ACC112 (cell line): ENCODE data around the gene C2CD3.

Source experiments
- H2AFZ ChIP-seq: fragments of 200-600 bp; sonication (generic); one replicate; pipeline ENCODE4 v1.6.0; 2017; ENCODE audit warnings: antibody characterized with exemption, low read length; ENCODE audit not compliant: unreplicated experiment
- H3K27ac ChIP-seq: fragments of 200-600 bp; sonication (generic); 2 replicates; pipeline ENCODE4 v1.5.1; 2014; ENCODE audit warnings: low read depth, mild to moderate bottlenecking, antibody characterized with exemption, low read length, moderate library complexity
- H3K27me3 ChIP-seq: fragments of 200-600 bp; sonication (generic); 2 replicates; pipeline ENCODE4 v1.6.1; 2014; ENCODE audit warnings: mild to moderate bottlenecking, antibody characterized with exemption, low read length, moderate library complexity, mixed read lengths; ENCODE audit not compliant: insufficient read depth
- H3K36me3 ChIP-seq: fragments of 200-600 bp; sonication (generic); 2 replicates; pipeline ENCODE4 v1.6.1; 2016; ENCODE audit warnings: mild to moderate bottlenecking, antibody characterized with exemption, low read length, moderate library complexity, mixed read lengths; ENCODE audit not compliant: insufficient read depth
- H3K4me1 ChIP-seq: fragments of 200-600 bp; sonication (generic); one replicate; pipeline ENCODE4 v1.6.1; 2016; ENCODE audit warnings: low read length, mixed read lengths; ENCODE audit not compliant: insufficient read depth, unreplicated experiment, control insufficient read depth
- H3K4me3 ChIP-seq: fragments of 200-600 bp; sonication (generic); 2 replicates; pipeline ENCODE4 v1.5.1; 2014; ENCODE audit warnings: mild to moderate bottlenecking, low read depth, low read length
- H3K79me2 ChIP-seq: fragments of 200-600 bp; sonication (generic); one replicate; pipeline ENCODE4 v1.6.0; 2016; ENCODE audit warnings: low read length; ENCODE audit not compliant: control insufficient read depth, unreplicated experiment, insufficient read depth

Gene C2CD3

GRCh38 chr11:74011360-74012073, 159.3 kb downstream of the C2CD3 start:
- no peak overlapping the region for H3K4me3 ChIP-seq
- H3K27me3 ChIP-seq = no peaks in the 10 kb centered on the region
- H3K4me1 ChIP-seq = peaks cover 8% of the 10 kb centered on the region
- H3K79me2 ChIP-seq = no peaks in the 10 kb centered on the region
- peak overlapping the region; percentile 64 for H3K27ac ChIP-seq
- no peaks in the 10 kb centered on the region for H3K36me3 ChIP-seq
- no peak overlapping the region for H2AFZ ChIP-seq

- Histone ChIP-seq H3K79me2 (no peaks in the 10 kb centered on the region), H3K4me1 (peaks cover 8% of the 10 kb centered on the region), H3K4me3 (no peak overlapping the region), H3K27ac (no peak overlapping the region), H3K27me3 (no peaks in the 10 kb centered on the region), H3K36me3 (no peaks in the 10 kb centered on the region), H2AFZ (no peak overlapping the region)
These were observed 160.2 kb downstream of the C2CD3 start for GRCh38 chr11:74010306-74011300.

GRCh38 chr11:74009675-74010305, 161.0 kb downstream of the C2CD3 start:
- H3K79me2 ChIP-seq = no peaks in the 10 kb centered on the region
- H3K27me3 ChIP-seq = no peaks in the 10 kb centered on the region
- H3K36me3 ChIP-seq = no peaks in the 10 kb centered on the region
- no peak overlapping the region for H3K4me3 ChIP-seq
- H3K27ac ChIP-seq = no peak overlapping the region
- H2AFZ ChIP-seq = no peak overlapping the region
- H3K4me1 ChIP-seq = peaks cover 8% of the 10 kb centered on the region

- Histone ChIP-seq H3K27me3 (no peaks in the 10 kb centered on the region), H3K79me2 (no peaks in the 10 kb centered on the region), H3K4me3 (no peak overlapping the region), H3K27ac (no peak overlapping the region), H3K4me1 (peaks cover 8% of the 10 kb centered on the region), H3K36me3 (no peaks in the 10 kb centered on the region), H2AFZ (no peak overlapping the region)
These were observed 161.6 kb downstream of the C2CD3 start for GRCh38 chr11:74009230-74009547.

- Histone ChIP-seq H3K27ac (no peak within 1 kb of the TSS), H3K4me3 (no peak within 1 kb of the TSS), H3K27me3 (no peaks in the 10 kb centered on the region), H3K4me1 (peaks cover 8% of the 10 kb centered on the region), H2AFZ (no peak within 1 kb of the TSS), H3K36me3 (no peaks in the 10 kb centered on the region), H3K79me2 (no peaks in the 10 kb centered on the region)
These were observed 162.2 kb downstream of the C2CD3 start, which contains the start of gene UCP3 for GRCh38 chr11:74008373-74009229. Gene UCP3 (minus strand): TSS chr11:74009085. CDS start chr11:74007042, 2,043 bp downstream.

GRCh38 chr11:74007691-74008372, 163.0 kb downstream of the C2CD3 start:
- Histone ChIP-seq H3K4me3 (no peak overlapping the region), H3K27ac (no peak overlapping the region), H3K27me3 (no peaks in the 10 kb centered on the region), H2AFZ (no peak overlapping the region), H3K36me3 (no peaks in the 10 kb centered on the region), H3K79me2 (no peaks in the 10 kb centered on the region), H3K4me1 (peaks cover 8% of the 10 kb centered on the region)

GRCh38 chr11:74006743-74007304, 164.0 kb downstream of the C2CD3 start:
- no peaks in the 10 kb centered on the region for H3K27me3 ChIP-seq
- peaks cover 8% of the 10 kb centered on the region for H3K4me1 ChIP-seq
- no peaks in the 10 kb centered on the region for H3K36me3 ChIP-seq
- no peak overlapping the region for H3K4me3 ChIP-seq
- no peak overlapping the region for H3K27ac ChIP-seq
- no peak overlapping the region for H2AFZ ChIP-seq
- H3K79me2 ChIP-seq = no peaks in the 10 kb centered on the region

GRCh38 chr11:74005721-74006517, 164.9 kb downstream of the C2CD3 start:
- Histone ChIP-seq H3K79me2 (no peaks in the 10 kb centered on the region), H3K27me3 (no peaks in the 10 kb centered on the region), H3K27ac (no peak overlapping the region)

More at GRCh38 chr11:74005721-74006517, 164.9 kb downstream of the C2CD3 start:
- H2AFZ ChIP-seq = no peak overlapping the region
- H3K36me3 ChIP-seq = no peaks in the 10 kb centered on the region
- no peaks in the 10 kb centered on the region for H3K4me1 ChIP-seq
- H3K4me3 ChIP-seq = no peak overlapping the region
